ENCODE data around the gene IWS1.
"Not testable (repeated sequence)": the region's sequence is repeated elsewhere in the genome, so short reads cannot be mapped to it uniquely, and the experiment has no call there.

DNA sequence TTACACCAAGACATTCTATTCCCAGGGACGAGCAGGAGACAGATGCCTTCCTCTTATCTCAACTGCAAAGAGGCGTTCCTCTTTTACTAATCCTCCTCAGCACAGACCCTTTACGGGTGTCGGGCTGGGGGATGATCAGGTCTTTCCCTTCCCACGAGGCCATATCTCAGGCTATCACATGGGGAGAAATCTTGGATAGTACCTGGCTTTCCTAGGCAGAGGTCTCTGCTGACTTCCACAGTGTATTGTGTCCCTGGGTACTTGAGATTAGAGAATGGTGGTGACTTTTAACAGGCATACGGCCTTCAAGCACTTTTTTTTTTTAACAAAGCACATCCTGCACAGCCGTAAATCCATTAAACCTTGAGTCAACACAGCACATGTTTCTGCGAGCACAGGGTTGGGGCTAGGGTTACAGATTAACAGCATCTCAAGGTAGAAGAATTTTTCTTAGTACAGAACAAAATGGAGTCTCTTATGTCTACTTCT is 16.8 kb upstream of the IWS1 start:
- not testable (repeated sequence) for TF ChIP-seq POLR2A, POLR2AphosphoS5 (IDR thresholded peaks at IDR 0.05)
- TF ChIP-seq, protein P1, sequence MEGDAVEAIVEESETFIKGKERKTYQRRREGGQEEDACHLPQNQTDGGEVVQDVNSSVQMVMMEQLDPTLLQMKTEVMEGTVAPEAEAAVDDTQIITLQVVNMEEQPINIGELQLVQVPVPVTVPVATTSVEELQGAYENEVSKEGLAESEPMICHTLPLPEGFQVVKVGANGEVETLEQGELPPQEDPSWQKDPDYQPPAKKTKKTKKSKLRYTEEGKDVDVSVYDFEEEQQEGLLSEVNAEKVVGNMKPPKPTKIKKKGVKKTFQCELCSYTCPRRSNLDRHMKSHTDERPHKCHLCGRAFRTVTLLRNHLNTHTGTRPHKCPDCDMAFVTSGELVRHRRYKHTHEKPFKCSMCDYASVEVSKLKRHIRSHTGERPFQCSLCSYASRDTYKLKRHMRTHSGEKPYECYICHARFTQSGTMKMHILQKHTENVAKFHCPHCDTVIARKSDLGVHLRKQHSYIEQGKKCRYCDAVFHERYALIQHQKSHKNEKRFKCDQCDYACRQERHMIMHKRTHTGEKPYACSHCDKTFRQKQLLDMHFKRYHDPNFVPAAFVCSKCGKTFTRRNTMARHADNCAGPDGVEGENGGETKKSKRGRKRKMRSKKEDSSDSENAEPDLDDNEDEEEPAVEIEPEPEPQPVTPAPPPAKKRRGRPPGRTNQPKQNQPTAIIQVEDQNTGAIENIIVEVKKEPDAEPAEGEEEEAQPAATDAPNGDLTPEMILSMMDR (IDR thresholded peaks at IDR 0.05), result not testable (repeated sequence)

All from breast epithelium (tissue), 3 donors.